M059J (cell line): ENCODE results near the gene TMEM72. TPM values are rescaled to one million over a fixed set of nuclear protein-coding genes. Genes with fewer than 3 reads are reported as not detected.
A peak's percentile ranks its signal among the peaks of the same experiment; 100 is the strongest.
"Not testable (repeated sequence)": the region's sequence is repeated elsewhere in the genome, so short reads cannot be mapped to it uniquely, and the experiment has no call there.

Source experiments
- DNase-seq: peaks from one replicate; pipeline ENCODE4 v3.0.0-alpha.2; 2012; ENCODE audit warnings: low read depth
- total RNA-seq: library from RNA; depleted of rRNA; stranded (reverse); fragments of >200 nt; shearing (Covaris generic); gene quantifications from 2 replicates; pipeline ENCODE4 v1.2.3, GENCODE V29; 2014; rRNA removed

Gene TMEM72
- 2.2 TPM in 1 of 2 replicates, not detected in the other for total RNA-seq

- DNase-seq, result peak; percentile 26
Observed at GRCh38 chr10:44911081-44911540, at the start of gene TMEM72. TMEM72 (plus strand) TSS chr10:44911337; CDS start chr10:44911513, 176 bp downstream.

- no peak for DNase-seq
Observed at GRCh38 chr10:44862006-44862751, 49.0 kb upstream of the TMEM72 start.

DNA sequence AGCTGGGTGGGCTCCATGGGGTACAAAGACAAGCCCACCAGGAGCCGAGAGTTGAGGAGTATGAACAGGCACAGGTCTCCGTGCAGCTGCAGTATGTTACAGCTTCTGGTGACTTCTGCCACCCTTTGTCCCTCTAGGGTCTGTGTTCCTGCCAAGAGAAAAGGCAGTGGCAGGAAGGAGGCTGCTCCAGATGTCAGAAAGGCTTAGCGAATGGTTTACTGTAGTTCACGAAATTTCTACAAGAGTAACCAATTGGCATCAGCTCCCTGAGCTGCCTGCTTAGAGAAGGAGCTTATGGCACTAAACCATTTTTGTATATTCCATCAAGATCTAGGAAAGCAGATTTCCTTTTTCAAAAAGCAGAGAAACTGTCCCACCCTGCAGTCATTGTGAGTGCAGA, 48.2 kb upstream of the TMEM72 start:
- DNase-seq, result no peak

GRCh38 chr10:44863344-44864047, 47.6 kb upstream of the TMEM72 start:
- DNase-seq, result peak; percentile 29

GRCh38 chr10:44864051-44864450, 47.1 kb upstream of the TMEM72 start:
- no peak for DNase-seq

DNA sequence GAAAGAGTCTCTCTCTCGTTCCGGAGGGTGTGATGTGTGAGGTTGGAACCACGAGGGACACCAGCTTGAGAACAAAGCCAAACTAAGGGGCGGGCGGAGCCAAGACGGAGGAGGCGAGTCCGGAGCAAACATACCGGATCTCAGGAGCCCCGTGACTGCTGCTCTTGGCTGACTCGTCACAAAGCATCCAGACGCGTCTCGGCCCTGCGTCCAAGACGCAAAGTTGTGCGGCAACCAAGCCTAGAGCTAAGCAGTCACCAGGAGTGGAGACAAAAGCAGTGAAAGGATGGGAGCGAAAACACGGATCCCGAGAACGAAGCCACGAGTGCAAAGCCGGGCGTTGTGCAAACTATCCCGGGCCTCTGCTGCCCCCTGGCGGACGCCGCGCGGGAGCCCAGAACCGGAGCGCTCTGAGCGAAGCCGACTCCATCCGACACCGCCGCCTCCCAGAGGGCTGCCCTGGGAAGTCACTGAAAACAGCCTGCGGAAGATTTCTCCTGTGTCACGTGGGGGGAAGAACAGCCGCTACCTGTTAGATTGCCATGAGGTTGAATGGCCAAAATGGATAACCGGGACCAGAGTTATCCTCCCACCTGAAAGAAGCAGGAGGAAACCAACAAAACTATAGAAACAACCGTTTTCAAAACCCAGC, 46.4 kb upstream of the TMEM72 start:
- peak; percentile 85 for DNase-seq

DNA sequence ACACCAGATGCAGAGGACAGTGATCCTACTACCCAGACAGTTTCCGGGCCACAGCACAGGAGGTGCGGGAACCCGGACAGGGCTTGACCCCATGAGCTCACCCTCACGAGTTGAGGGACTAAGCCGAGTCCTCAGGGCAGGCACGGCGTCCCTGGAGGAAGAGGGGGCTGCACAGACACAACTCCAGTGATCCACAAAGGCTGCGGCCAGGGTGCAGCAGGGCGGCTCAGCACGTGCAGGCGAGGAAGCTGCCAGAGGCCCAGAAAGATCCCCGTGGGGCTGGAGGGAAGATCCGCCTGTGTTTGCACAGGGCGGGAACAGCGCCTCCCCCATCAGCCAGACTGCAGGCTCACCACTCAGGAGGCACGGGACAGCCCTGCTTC, 45.9 kb upstream of the TMEM72 start:
- DNase-seq, result no peak

DNA sequence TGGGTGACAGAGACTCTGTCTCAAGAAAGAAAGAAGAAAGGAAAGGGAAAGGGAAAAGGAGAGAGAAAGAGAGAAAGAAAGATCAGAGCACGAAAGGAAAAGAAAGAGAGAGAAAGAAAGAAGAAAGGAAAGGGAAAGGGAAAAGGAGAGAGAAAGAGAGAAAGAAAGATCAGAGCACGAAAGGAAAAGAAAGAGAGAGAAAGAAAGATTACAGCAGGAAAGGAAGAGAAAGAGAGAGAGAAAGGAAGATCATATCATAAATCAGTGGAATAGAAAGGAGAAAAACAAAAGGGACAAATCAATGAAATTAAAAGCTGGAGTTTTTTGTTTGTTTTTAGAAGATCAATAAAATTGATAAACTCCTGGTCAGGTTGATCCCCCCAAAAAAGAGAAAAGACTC, 44.8 kb upstream of the TMEM72 start:
- not testable (repeated sequence) for DNase-seq

DNA sequence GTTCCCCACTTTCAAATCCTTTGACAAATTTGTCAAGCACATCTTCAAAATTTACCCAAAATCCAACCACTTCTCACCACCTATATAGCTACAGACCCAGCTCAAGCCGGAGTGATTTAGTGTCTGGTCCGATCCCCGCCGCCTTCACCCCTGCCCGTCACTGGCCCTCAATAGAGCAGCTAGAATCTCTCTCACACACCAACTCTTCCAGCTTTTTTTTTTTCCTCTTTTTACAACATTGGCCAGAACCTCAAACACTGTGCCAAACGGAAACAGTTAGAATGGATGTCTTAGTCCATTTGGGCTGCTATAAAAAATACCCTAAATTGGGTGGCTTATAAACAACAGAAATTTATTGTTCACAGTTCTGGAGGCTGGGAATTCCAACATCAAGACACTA, 41.1 kb upstream of the TMEM72 start:
- DNase-seq, result no peak

DNA sequence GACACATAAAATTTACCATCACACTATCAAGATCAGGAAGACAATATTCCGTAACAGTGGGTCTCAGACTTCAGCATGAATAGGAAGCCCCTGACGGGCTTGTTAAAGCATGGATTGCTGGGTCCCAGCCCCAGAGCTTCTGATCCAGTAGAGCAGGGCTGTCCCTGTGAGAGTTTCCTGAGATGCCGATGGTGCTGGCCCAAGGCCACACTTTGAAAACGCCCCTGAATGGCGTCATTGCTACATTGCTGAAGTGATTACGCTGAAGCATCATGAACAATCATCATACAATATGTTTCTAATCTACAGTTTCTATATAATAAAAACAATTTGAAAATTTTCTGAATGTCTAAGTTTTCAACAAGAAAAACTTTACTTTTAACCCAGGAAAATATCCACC, 38.0 kb upstream of the TMEM72 start:
- DNase-seq, result no peak

DNA sequence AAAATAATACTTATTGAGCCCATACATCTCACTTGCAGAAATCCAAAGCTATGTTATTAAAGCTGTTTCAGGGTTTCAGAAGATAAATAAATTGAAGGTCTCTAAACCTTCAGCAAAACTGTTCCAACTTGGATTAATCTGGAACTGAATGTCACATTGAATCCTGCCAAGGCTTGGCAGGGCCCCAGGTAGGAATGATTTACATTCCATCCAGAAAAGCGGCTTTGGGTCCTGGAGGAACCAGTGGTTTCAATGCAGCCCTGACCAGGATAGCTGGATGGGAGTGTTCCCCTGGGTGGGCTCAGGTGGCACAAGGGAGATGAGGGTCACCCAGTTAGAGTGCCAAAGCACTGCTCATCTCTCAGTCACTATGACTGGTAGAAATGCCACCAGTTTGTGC, 37.0 kb upstream of the TMEM72 start:
- DNase-seq, result no peak

DNA sequence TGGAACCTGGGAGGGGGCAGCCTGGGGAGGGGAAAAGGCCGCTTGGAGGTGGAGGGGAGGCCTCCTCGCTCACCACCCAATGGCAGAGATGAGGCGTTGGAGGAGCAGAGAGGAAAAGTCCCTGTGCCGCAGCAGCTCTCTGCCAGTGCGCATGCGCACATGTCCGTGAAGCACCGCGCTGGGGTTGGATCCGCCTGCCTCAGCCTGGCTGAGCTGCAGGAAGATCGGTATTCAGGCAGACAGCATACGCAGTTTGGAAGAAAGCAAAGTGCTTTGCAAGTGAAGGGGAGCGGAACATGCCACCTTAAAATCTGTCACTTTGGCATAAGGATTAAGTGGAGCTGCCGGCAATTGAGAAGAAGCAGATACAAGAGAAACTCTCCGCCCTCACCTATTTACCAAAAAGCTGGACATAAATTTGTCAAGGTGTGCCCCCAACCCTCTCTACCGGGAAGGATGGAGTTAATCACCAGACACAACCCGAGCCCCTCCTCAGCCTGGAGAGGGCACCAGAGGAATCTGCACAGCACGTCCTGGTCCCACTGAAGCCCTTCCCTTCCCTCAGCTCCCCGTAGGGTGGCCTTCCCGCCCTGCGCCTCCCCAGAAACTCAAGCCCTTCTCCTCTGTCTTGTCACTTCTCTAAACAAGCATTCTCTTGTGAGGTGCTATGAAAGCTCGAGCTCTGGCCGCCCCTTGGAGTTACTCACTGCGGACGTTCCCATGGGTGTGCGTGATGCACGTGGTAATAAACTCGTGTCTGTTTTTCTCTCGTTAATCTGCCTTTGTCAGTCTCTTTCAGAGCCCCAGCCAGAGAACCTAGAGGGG, 32.2 kb upstream of the TMEM72 start:
- peak; percentile 76 for DNase-seq

DNA sequence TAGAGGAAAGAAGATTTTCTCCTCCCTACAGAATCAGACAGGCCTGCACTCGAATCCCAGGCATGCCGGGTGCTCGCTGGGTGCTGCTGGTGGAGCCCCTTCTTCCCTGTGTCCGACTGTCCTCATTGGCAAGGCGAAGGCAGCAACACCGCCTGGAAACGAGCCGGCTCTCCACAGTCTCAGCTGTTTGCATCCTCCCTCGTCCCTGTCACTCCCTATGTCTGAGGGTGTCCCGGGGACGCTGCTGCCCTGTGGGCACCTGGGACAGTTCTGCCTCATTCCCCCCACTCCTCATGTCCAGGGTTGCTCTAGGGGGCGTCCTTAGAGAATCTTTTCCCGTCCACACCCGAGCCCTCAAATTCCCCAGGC, 31.6 kb upstream of the TMEM72 start:
- DNase-seq, result no peak

DNA sequence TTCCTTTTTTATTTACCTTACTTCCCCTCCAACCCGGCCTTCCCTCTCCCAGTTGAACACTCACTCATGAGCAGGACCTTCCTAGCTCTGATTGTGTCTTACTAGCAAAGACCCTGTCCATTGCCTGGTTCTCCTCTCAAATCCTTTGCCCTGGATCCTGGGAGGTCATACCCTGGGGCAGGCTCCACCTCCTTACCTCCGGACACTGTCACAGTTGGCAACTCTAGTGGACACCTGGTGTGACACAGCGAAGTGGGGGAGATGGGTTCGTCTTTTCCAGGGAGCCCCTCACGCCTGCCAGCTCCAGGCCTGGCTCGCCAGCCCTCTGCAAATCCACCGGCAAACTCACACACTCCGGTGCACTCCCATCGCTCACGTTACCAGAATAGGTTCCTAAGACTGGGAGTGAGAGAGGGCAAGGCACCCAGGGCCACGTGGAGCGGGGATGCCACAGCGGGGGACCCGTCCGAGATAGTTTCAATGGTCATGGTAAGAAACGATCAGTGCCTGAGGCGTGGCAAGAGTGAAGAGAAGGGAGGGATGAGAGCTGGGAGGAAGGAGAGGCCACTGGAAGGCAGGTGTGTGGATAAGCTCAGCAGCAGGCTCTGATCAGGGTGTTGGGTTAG, 30.9 kb upstream of the TMEM72 start:
- no peak for DNase-seq

DNA sequence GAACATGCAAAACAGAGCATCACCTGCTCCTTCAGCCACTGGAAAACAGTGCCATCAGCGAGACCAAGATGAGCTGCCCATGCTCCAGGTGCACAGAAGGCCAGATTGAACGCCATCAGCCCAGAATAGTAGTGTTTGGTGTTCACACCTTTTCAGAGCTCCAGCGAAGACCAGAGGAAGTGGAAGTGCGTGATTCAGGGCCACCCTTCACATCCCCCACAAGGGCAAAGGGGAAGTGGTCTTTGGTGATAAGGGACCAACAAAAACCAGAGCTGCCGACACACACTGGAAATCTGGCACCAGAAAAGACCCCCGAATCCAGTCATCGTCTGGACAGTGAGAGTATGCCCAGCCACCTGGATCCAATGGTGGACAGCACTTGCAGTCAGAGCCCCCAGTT, 29.5 kb upstream of the TMEM72 start:
- no peak for DNase-seq

DNA sequence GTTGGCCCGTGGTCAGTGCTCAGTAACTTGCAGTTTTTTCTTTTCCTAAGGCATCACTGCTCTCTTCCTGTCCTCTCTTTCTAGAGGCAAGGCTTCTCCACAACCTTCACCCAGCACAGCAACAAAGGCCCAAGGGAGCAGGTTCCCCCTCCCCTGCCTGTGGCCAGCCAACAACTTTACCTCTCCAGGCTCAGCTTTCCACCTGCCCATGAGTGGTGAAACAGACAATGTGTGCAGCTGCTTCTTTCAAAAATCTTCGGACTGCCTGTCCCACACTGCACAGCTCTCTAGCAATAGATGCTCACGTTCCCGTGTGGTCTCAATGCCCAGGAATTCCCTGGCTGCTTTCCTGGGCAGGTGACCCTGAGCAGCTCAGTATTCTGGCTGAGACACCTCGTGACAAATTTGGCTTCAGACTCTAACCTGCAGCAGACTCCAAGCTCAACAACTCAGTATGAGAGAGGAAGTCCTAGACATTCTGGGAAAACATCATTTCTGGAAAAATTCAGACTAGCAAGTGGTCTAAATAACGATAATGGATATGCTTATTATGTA, 28.9 kb upstream of the TMEM72 start:
- DNase-seq, result no peak

DNA sequence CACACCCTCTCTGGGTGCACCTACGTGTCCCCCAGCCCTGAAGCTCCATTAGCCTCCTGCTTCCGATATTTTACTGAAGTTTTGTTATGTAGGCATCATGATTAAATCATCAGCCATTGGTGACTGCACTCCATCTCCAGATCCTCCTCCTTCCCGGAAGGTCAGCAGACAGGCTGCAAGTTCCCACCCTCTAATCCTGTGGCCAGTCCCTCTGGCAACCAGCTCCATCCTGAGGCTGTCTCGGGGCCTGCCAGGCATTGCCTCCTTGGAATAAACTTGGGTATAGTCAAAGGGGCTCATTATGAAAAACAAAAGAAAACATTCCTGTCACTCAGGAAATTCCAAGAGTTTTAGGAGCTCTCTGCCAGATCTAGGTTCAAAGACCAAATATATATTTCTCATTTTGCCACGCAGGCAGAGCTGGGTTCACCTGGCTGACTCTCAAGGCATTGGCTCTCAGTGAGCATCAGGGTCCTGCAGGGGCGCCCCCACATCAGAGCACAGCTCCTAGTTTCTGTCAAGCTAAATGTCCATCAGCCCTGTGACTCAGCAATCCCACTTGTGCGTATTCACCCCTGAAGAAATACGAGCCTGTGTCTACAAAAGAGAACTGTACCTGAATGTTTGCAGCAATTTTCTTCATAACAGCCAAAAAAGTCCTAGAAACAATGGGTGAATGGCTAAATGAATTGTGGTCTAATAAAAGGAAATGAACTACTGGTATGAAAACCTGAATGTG, 27.4 kb upstream of the TMEM72 start:
- peak; percentile 32 for DNase-seq

GRCh38 chr10:44885710-44886109, 25.4 kb upstream of the TMEM72 start:
- DNase-seq, result no peak

GRCh38 chr10:44886966-44887365, 24.2 kb upstream of the TMEM72 start:
- DNase-seq, result no peak

GRCh38 chr10:44888886-44889285, 22.3 kb upstream of the TMEM72 start:
- DNase-seq, result no peak
